ENCODE measurements around the gene ATG10.
"Not testable (repeated sequence)": the region's sequence is repeated elsewhere in the genome, so short reads cannot be mapped to it uniquely, and the experiment has no call there.

ATG10 gene

GRCh38 chr5:82130602-82131001 is 158.8 kb downstream of the ATG10 start:
- no peak for DNase-seq (ENCODE audit: low spot score)

- no peak for DNase-seq (ENCODE audit: low spot score)
Measured at GRCh38 chr5:82137205-82137604, 165.4 kb downstream of the ATG10 start.

GRCh38 chr5:82139837-82140236 is 168.0 kb downstream of the ATG10 start:
- DNase-seq (ENCODE audit: low spot score): not testable (repeated sequence)

GRCh38 chr5:82142217-82142841 is 170.5 kb downstream of the ATG10 start:
- no peak for DNase-seq (ENCODE audit: low spot score)

GRCh38 chr5:82142928-82143577 is 171.2 kb downstream of the ATG10 start:
- no peak for DNase-seq (ENCODE audit: low spot score)

- no peak for DNase-seq (ENCODE audit: low spot score)
Measured at GRCh38 chr5:82147860-82148573, 176.2 kb downstream of the ATG10 start.

GRCh38 chr5:82149434-82149833 is 177.6 kb downstream of the ATG10 start:
- DNase-seq (ENCODE audit: low spot score): no peak

- DNase-seq (ENCODE audit: low spot score): no peak
Measured at GRCh38 chr5:82150559-82150958, 178.7 kb downstream of the ATG10 start.

- no peak for DNase-seq (ENCODE audit: low spot score)
Measured at GRCh38 chr5:82151204-82151603, 179.4 kb downstream of the ATG10 start.

- no peak for DNase-seq (ENCODE audit: low spot score)
Measured at GRCh38 chr5:82151662-82152061, 179.8 kb downstream of the ATG10 start.

GRCh38 chr5:82152978-82153481 is 181.2 kb downstream of the ATG10 start:
- no peak for DNase-seq (ENCODE audit: low spot score)

- no peak for DNase-seq (ENCODE audit: low spot score)
Measured at GRCh38 chr5:82154776-82155175, 183.0 kb downstream of the ATG10 start.

GRCh38 chr5:82155305-82155704 is 183.5 kb downstream of the ATG10 start:
- no peak for DNase-seq (ENCODE audit: low spot score)

GRCh38 chr5:82156874-82157273 is 185.1 kb downstream of the ATG10 start:
- no peak for DNase-seq (ENCODE audit: low spot score)

- DNase-seq (ENCODE audit: low spot score): no peak
Measured at GRCh38 chr5:82158755-82159413, 187.1 kb downstream of the ATG10 start.

- no peak for DNase-seq (ENCODE audit: low spot score)
Measured at GRCh38 chr5:82160948-82161347, 189.1 kb downstream of the ATG10 start.

- DNase-seq (ENCODE audit: low spot score): no peak
Measured at GRCh38 chr5:82162573-82162972, 190.8 kb downstream of the ATG10 start.

GRCh38 chr5:82163452-82164175 is 191.8 kb downstream of the ATG10 start:
- DNase-seq (ENCODE audit: low spot score): no peak

- DNase-seq (ENCODE audit: low spot score): no peak
Measured at GRCh38 chr5:82164176-82164976, 192.6 kb downstream of the ATG10 start.

- no peak for DNase-seq (ENCODE audit: low spot score)
Measured at GRCh38 chr5:82164977-82165713, 193.3 kb downstream of the ATG10 start.

Measured in hematopoietic multipotent progenitor cell treated with erythropoietin and hydrocortisone succinate and interleukin-3 and kit ligand, for 17 days (in vitro differentiated cells).